ENCODE results near the gene DHDH.

Gene DHDH

DNA sequence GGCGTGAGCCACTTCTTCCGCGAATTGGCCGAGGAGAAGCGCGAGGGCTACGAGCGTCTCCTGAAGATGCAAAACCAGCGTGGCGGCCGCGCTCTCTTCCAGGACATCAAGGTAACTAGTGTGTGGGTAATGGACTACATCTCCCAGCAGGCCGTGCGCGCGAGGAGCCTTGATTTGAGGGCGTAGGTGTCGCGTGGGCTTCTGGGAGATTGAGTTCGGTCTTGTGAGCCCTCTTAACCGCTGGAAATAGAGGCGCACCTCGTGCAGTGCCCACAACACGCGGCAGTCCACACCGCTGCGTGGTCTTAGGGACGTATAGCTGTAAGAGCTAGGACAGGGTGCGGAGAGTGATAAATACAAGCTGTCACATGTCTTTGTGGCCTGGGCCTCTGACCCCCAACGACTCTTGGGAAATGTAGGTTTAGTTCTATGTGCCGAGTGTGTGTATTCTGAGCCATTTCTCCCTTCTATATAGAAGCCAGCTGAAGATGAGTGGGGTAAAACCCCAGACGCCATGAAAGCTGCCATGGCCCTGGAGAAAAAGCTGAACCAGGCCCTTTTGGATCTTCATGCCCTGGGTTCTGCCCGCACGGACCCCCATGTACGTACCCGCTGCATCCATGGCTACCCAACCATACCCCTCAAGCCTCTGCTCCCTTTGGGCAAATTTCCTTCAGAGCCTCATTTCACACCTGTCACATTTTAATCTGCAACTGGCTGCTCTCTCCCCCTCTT is 32.5 kb downstream of the DHDH start:
- Histone ChIP-seq H3K4me3 (ENCODE audit: low read length) (peak overlapping the region; percentile 66), H3K9ac (ENCODE audit: low read length) (peak overlapping the region; percentile 81), H3K9me3 (ENCODE audit: control insufficient read depth, low read length) (no peaks in the 10 kb centered on the region), H3K36me3 (ENCODE audit: control insufficient read depth, insufficient read depth, low read length) (peaks cover 4% of the 10 kb centered on the region), H3K4me1 (ENCODE audit: control insufficient read depth, insufficient read depth, low read length) (peaks cover 50% of the 10 kb centered on the region), H3K27me3 (ENCODE audit: control insufficient read depth, insufficient read depth, low read length) (no peaks in the 10 kb centered on the region)

- Histone ChIP-seq H3K4me1 (ENCODE audit: control insufficient read depth, insufficient read depth, low read length) (peaks cover 42% of the 10 kb centered on the region), H3K9me3 (ENCODE audit: control insufficient read depth, low read length) (no peaks in the 10 kb centered on the region), H3K4me3 (ENCODE audit: low read length) (peak overlapping the region; percentile 66), H3K9ac (ENCODE audit: low read length) (peak overlapping the region; percentile 81), H3K27me3 (ENCODE audit: control insufficient read depth, insufficient read depth, low read length) (no peaks in the 10 kb centered on the region), H3K36me3 (ENCODE audit: control insufficient read depth, insufficient read depth, low read length) (peaks cover 4% of the 10 kb centered on the region)
These were observed 33.2 kb downstream of the DHDH start for GRCh38 chr19:48966541-48967345.

GRCh38 chr19:48967346-48968178 is 34.1 kb downstream of the DHDH start:
- Histone ChIP-seq H3K9me3 (ENCODE audit: control insufficient read depth, low read length) (no peaks in the 10 kb centered on the region), H3K9ac (ENCODE audit: low read length) (peak overlapping the region; percentile 81), H3K4me1 (ENCODE audit: control insufficient read depth, insufficient read depth, low read length) (peaks cover 34% of the 10 kb centered on the region), H3K27me3 (ENCODE audit: control insufficient read depth, insufficient read depth, low read length) (no peaks in the 10 kb centered on the region), H3K36me3 (ENCODE audit: control insufficient read depth, insufficient read depth, low read length) (peaks cover 4% of the 10 kb centered on the region), H3K4me3 (ENCODE audit: low read length) (no peak overlapping the region)

DNA sequence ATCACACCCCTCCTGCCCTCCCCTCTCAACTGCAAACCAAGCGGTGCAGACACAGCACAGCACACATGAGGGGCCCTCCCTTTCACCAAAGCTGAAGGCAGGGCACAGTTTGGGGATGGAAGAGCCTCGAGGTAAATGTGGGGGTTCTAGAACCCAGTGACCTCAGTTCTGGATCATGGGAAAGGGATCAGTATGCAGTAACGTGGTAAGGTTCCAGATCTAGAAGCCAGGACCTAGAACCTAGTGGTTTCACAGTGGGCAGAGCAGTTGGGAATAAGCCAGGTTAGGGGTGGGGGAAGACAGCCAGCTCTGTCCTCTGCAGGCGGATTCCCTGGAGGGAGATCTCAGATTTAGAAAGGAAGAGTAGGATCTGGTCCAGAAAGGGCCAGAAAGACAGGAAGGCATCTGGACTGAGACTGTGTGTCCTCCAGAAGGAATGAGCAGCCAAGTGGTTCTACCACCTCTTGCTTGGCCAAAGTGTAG is 34.7 kb downstream of the DHDH start:
- Histone ChIP-seq H3K9ac (ENCODE audit: low read length) (peak overlapping the region; percentile 9), H3K9me3 (ENCODE audit: control insufficient read depth, low read length) (no peaks in the 10 kb centered on the region), H3K4me1 (ENCODE audit: control insufficient read depth, insufficient read depth, low read length) (peaks cover 27% of the 10 kb centered on the region), H3K27me3 (ENCODE audit: control insufficient read depth, insufficient read depth, low read length) (no peaks in the 10 kb centered on the region), H3K36me3 (ENCODE audit: control insufficient read depth, insufficient read depth, low read length) (peaks cover 4% of the 10 kb centered on the region), H3K4me3 (ENCODE audit: low read length) (no peak overlapping the region)

DNA sequence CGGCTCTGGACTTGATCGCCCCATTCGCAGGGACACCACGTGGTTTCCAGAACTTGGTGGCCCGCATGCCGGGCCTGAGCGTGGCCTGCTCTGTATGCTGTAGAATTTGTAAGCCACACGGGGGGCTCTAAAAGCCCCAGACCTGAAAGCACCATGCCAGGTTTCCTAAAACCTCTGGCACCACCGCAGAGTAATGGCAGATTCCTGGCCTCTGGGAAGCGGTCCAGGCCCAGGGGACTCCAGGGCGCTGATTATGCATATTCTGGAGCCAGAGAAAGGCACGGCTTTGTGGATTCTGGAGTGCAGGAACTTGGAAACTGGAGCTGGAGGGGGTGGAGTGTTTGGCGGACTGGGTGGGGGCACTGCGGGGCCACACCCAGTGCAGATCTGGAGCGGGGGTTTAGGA is 35.3 kb downstream of the DHDH start:
- Histone ChIP-seq H3K4me3 (ENCODE audit: low read length) (no peak overlapping the region), H3K27me3 (ENCODE audit: control insufficient read depth, insufficient read depth, low read length) (no peaks in the 10 kb centered on the region), H3K4me1 (ENCODE audit: control insufficient read depth, insufficient read depth, low read length) (peaks cover 21% of the 10 kb centered on the region), H3K9me3 (ENCODE audit: control insufficient read depth, low read length) (no peaks in the 10 kb centered on the region), H3K36me3 (ENCODE audit: control insufficient read depth, insufficient read depth, low read length) (peaks cover 4% of the 10 kb centered on the region), H3K9ac (ENCODE audit: low read length) (no peak overlapping the region)

GRCh38 chr19:48969276-48970138 is 36.0 kb downstream of the DHDH start:
- H3K9me3 ChIP-seq (ENCODE audit: control insufficient read depth, low read length): no peaks in the 10 kb centered on the region
- no peak overlapping the region for H3K9ac ChIP-seq (ENCODE audit: low read length)
- H3K4me1 ChIP-seq (ENCODE audit: control insufficient read depth, insufficient read depth, low read length): peaks cover 15% of the 10 kb centered on the region
- peaks cover 4% of the 10 kb centered on the region for H3K36me3 ChIP-seq (ENCODE audit: control insufficient read depth, insufficient read depth, low read length)
- H3K27me3 ChIP-seq (ENCODE audit: control insufficient read depth, insufficient read depth, low read length): no peaks in the 10 kb centered on the region
- H3K4me3 ChIP-seq (ENCODE audit: low read length): no peak overlapping the region

DNA sequence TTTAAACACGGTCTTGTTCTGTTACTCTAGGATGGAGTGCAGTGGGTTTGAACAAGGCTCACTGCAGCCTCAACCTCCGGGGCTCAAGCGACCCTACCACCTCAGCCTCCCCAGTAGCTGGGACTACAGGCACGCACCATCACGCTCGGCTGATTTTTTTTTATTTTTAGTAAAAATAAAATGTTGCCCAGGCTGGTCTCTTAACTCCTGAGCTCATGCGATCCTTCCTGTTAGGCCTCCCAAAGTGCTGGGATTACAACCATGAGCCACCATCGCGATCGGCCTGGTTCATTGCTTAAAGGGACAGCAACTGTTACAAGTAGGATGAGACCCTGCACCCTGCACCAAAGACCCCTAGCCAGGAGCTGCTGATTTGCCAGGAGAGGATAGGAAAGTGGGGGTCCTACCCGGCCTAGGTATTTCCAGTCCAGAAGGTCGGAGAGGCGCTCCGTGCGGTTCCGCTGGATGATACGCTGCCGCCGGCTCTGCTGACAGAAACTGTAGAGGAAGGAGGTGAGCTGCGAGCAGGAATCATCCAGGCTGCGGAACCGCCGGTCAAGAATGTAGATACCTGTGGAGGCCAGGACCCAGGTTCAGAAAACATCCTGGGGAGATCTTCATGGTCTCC is 36.8 kb downstream of the DHDH start:
- H3K27me3 ChIP-seq (ENCODE audit: control insufficient read depth, insufficient read depth, low read length): no peaks in the 10 kb centered on the region
- H3K9ac ChIP-seq (ENCODE audit: low read length): no peak overlapping the region
- peaks cover 4% of the 10 kb centered on the region for H3K36me3 ChIP-seq (ENCODE audit: control insufficient read depth, insufficient read depth, low read length)
- H3K4me3 ChIP-seq (ENCODE audit: low read length): no peak overlapping the region
- H3K4me1 ChIP-seq (ENCODE audit: control insufficient read depth, insufficient read depth, low read length): peaks cover 12% of the 10 kb centered on the region
- no peaks in the 10 kb centered on the region for H3K9me3 ChIP-seq (ENCODE audit: control insufficient read depth, low read length)

GRCh38 chr19:48970923-48971395 is 37.5 kb downstream of the DHDH start:
- Histone ChIP-seq H3K36me3 (ENCODE audit: control insufficient read depth, insufficient read depth, low read length) (peaks cover 4% of the 10 kb centered on the region), H3K4me3 (ENCODE audit: low read length) (no peak overlapping the region), H3K9me3 (ENCODE audit: control insufficient read depth, low read length) (no peaks in the 10 kb centered on the region), H3K4me1 (ENCODE audit: control insufficient read depth, insufficient read depth, low read length) (peaks cover 12% of the 10 kb centered on the region), H3K27me3 (ENCODE audit: control insufficient read depth, insufficient read depth, low read length) (no peaks in the 10 kb centered on the region), H3K9ac (ENCODE audit: low read length) (no peak overlapping the region)

GRCh38 chr19:48975947-48976847 is 42.7 kb downstream of the DHDH start:
- Histone ChIP-seq H3K36me3 (ENCODE audit: control insufficient read depth, insufficient read depth, low read length) (peaks cover 3% of the 10 kb centered on the region), H3K4me3 (ENCODE audit: low read length) (no peak overlapping the region), H3K9ac (ENCODE audit: low read length) (no peak overlapping the region), H3K27me3 (ENCODE audit: control insufficient read depth, insufficient read depth, low read length) (no peaks in the 10 kb centered on the region), H3K4me1 (ENCODE audit: control insufficient read depth, insufficient read depth, low read length) (no peaks in the 10 kb centered on the region), H3K9me3 (ENCODE audit: control insufficient read depth, low read length) (no peaks in the 10 kb centered on the region)

DNA sequence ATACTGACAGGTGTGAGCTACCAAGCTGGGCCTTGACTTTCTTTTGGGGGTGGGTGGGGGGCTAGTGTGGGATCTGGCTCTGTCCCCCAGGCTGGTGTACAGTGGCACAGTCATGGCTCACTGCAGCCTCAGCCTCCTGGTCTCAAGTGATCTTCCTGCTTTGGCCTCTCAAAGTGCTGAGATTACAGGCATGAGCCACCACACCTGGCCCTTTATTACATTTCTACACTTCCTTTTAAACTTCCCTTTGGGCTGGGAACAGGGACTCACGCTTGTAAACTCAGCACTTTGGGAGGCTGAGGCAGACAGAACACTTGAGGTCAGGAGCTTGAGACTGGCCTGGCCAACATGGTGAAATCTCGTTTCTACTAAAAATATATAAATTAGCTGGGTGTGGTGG is 43.6 kb downstream of the DHDH start:
- no peak overlapping the region for H3K4me3 ChIP-seq (ENCODE audit: low read length)
- no peaks in the 10 kb centered on the region for H3K4me1 ChIP-seq (ENCODE audit: control insufficient read depth, insufficient read depth, low read length)
- peaks cover 3% of the 10 kb centered on the region for H3K36me3 ChIP-seq (ENCODE audit: control insufficient read depth, insufficient read depth, low read length)
- no peaks in the 10 kb centered on the region for H3K27me3 ChIP-seq (ENCODE audit: control insufficient read depth, insufficient read depth, low read length)
- no peak overlapping the region for H3K9ac ChIP-seq (ENCODE audit: low read length)
- H3K9me3 ChIP-seq (ENCODE audit: control insufficient read depth, low read length): no peaks in the 10 kb centered on the region
